Body of pancreas (tissue), 4 donors: Measurements from ENCODE around the gene KIF3A.

ENCODE experiments used
- CTCF ChIP-seq, 7 experiments: fragments of 450-650 bp in 4 of 7; fragments of 200-600 bp in 3 of 7; sonication (generic) in 3 of 7; IDR thresholded peaks; one replicate each; pipeline ENCODE4 v1.5.1; 2016 to 2019; ENCODE audit warnings: antibody characterized with exemption in 7 of 7
- POLR2A ChIP-seq, 3 donors: fragments of 450-650 bp; IDR thresholded peaks; one replicate each; pipeline ENCODE4 v1.6.1; 2016; ENCODE audit warnings: antibody characterized with exemption in 3 of 3, mild to moderate bottlenecking in 2 of 3

DNA sequence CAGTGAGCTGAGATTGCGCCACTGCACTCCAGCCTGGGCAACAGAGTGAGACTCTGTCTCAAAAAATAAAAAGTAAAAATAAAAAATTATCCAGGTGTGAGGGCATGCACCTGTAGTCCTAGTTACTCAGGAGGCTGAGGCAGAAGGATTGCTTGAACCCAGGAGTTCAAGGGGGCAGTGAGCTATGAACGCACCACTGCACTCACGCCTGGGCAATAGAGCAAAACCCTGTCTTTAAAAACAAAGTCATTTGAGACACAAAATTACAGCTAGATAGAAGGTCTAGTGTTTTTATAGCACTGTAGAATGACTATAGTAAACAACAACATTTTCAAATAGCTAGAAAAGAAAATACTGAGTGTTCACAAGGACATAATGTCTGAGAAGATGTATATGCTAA is 47.2 kb downstream of the KIF3A start:
- TF ChIP-seq CTCF (IDR thresholded peaks at IDR 0.05) = no peak
- no peak for TF ChIP-seq POLR2A (IDR thresholded peaks at IDR 0.05)
